ENCODE data around the gene MAG. TPM values are rescaled to one million over a fixed set of nuclear protein-coding genes. Genes with fewer than 3 reads are reported as not detected.

The MAG gene
- total and polyA plus RNA-seq, 10 of the 15 experiments (the other 5 are each of a cell fraction or from before 2014, with no cell fraction given) = 0.03 to 0.82 (median 0.17) TPM; not detected in 2

DNA sequence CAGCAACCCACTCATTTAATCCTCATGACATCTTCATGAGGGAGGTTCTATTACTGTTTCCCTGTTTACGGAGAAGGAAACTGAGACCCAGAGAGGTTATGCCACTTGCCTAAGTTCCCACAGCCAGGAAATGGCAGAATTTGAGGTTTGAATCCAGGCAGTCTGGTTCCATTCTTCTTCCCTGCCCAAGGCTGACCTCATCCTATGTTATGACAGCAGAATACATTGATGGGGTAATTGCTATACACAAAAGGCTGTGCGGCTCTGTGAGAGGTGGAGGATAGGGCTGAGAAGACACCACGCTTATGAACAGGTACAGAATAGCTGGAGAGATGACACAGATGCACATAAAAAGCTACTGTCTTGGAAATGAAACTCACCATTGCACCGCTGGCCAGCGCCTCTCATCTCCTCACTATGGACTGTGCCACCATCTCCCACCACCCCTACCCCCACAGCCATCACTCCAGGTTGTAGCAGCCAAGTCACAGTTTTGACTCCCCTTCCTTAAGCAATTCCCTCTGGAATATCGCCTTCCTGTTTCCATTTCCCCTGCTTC is 11.5 kb downstream of the MAG start (continued):
- TF ChIP-seq MYC (IDR thresholded peaks at IDR 0.05; ENCODE audit: insufficient read depth, insufficient read length, insufficient replicate concordance, low read length, severe bottlenecking) = no peak
- TF ChIP-seq JUNB (IDR thresholded peaks at IDR 0.05) = no peak
- no peak for TF ChIP-seq RAD51 (IDR thresholded peaks at IDR 0.05)
- no peak for TF ChIP-seq ZZZ3 (IDR thresholded peaks at IDR 0.05; ENCODE audit: control insufficient read depth, insufficient read length, low read depth)
- no peak for TF ChIP-seq NR2C2 (IDR thresholded peaks at IDR 0.05; ENCODE audit: borderline replicate concordance, control insufficient read depth, insufficient read length, low read depth)
- TF ChIP-seq KAT2A (conservative IDR thresholded peaks at IDR 0.05; ENCODE audit: control insufficient read depth, low read depth, low read length) = no peak
- TF ChIP-seq, protein P1, sequence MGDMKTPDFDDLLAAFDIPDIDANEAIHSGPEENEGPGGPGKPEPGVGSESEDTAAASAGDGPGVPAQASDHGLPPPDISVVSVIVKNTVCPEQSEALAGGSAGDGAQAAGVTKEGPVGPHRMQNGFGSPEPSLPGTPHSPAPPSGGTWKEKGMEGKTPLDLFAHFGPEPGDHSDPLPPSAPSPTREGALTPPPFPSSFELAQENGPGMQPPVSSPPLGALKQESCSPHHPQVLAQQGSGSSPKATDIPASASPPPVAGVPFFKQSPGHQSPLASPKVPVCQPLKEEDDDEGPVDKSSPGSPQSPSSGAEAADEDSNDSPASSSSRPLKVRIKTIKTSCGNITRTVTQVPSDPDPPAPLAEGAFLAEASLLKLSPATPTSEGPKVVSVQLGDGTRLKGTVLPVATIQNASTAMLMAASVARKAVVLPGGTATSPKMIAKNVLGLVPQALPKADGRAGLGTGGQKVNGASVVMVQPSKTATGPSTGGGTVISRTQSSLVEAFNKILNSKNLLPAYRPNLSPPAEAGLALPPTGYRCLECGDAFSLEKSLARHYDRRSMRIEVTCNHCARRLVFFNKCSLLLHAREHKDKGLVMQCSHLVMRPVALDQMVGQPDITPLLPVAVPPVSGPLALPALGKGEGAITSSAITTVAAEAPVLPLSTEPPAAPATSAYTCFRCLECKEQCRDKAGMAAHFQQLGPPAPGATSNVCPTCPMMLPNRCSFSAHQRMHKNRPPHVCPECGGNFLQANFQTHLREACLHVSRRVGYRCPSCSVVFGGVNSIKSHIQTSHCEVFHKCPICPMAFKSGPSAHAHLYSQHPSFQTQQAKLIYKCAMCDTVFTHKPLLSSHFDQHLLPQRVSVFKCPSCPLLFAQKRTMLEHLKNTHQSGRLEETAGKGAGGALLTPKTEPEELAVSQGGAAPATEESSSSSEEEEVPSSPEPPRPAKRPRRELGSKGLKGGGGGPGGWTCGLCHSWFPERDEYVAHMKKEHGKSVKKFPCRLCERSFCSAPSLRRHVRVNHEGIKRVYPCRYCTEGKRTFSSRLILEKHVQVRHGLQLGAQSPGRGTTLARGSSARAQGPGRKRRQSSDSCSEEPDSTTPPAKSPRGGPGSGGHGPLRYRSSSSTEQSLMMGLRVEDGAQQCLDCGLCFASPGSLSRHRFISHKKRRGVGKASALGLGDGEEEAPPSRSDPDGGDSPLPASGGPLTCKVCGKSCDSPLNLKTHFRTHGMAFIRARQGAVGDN (IDR thresholded peaks at IDR 0.05) = no peak
- TF ChIP-seq RAD21 (IDR thresholded peaks at IDR 0.05; ENCODE audit: insufficient read depth, low read depth, low read length) = no peak
- no peak for TF ChIP-seq MYB (IDR thresholded peaks at IDR 0.05; ENCODE audit: borderline replicate concordance, low read depth, low read length)
- TF ChIP-seq NR2C1 (IDR thresholded peaks at IDR 0.05) = no peak
- TF ChIP-seq EZH2 (IDR thresholded peaks at IDR 0.05; ENCODE audit: borderline replicate concordance, control insufficient read depth, low read depth, low read length) = no peak

All from GM12878 (cell line).